GM18861 (cell line): ENCODE measurements around the gene HIPK1.
"Not testable (repeated sequence)": the region's sequence is repeated elsewhere in the genome, so short reads cannot be mapped to it uniquely, and the experiment has no call there.

Source experiments
- ATAC-seq: cut with Tn5 transposase; IDR thresholded peaks from one replicate; pipeline ENCODE4 v1.9.1; 2021; ENCODE audit not compliant: unreplicated experiment

The HIPK1 gene

GRCh38 chr1:113981962-113982931 is 53.1 kb downstream of the HIPK1 start:
- no peak for ATAC-seq

GRCh38 chr1:113982949-113983348 is 53.8 kb downstream of the HIPK1 start:
- no peak for ATAC-seq

- ATAC-seq, result no peak
Measured at GRCh38 chr1:113983391-113983790, 54.3 kb downstream of the HIPK1 start.

- ATAC-seq, result no peak
Measured at GRCh38 chr1:113983826-113984225, 54.7 kb downstream of the HIPK1 start.

GRCh38 chr1:113984710-113985109 is 55.6 kb downstream of the HIPK1 start:
- no peak for ATAC-seq

- no peak for ATAC-seq
Measured at GRCh38 chr1:113986802-113987201, 57.7 kb downstream of the HIPK1 start.

GRCh38 chr1:113987259-113987658 is 58.1 kb downstream of the HIPK1 start:
- no peak for ATAC-seq

- ATAC-seq, result no peak
Measured at GRCh38 chr1:113990530-113990929, 61.4 kb downstream of the HIPK1 start.

- ATAC-seq, result no peak
Measured at GRCh38 chr1:113990961-113991360, 61.8 kb downstream of the HIPK1 start.

- no peak for ATAC-seq
Measured at GRCh38 chr1:113991467-113991997, 62.4 kb downstream of the HIPK1 start.

- no peak for ATAC-seq
Measured at GRCh38 chr1:113993072-113993471, 63.9 kb downstream of the HIPK1 start.

GRCh38 chr1:113993766-113994165 is 64.6 kb downstream of the HIPK1 start:
- no peak for ATAC-seq

GRCh38 chr1:113995382-113995781 is 66.3 kb downstream of the HIPK1 start:
- ATAC-seq, result no peak

GRCh38 chr1:113998361-113998760 is 69.2 kb downstream of the HIPK1 start:
- ATAC-seq, result no peak

- ATAC-seq, result no peak
Measured at GRCh38 chr1:113999233-113999632, 70.1 kb downstream of the HIPK1 start.

GRCh38 chr1:113999799-114000198 is 70.7 kb downstream of the HIPK1 start:
- no peak for ATAC-seq

- ATAC-seq, result no peak
Measured at GRCh38 chr1:114000406-114000805, 71.3 kb downstream of the HIPK1 start.

GRCh38 chr1:114002492-114003239 is 73.5 kb downstream of the HIPK1 start:
- ATAC-seq, result no peak

- ATAC-seq, result no peak
Measured at GRCh38 chr1:114003431-114003830, 74.3 kb downstream of the HIPK1 start.

GRCh38 chr1:114006825-114007224 is 77.7 kb downstream of the HIPK1 start:
- not testable (repeated sequence) for ATAC-seq

GRCh38 chr1:114008480-114008941 is 79.4 kb downstream of the HIPK1 start:
- ATAC-seq, result no peak

- no peak for ATAC-seq
Measured at GRCh38 chr1:114008993-114009392, 79.9 kb downstream of the HIPK1 start.
